Embryonic facial prominence (tissue), 1 donor: Measurements from ENCODE around the gene ARHGAP8.
"Not testable (repeated sequence)": the region's sequence is repeated elsewhere in the genome, so short reads cannot be mapped to it uniquely, and the experiment has no call there.

Experiments used
- DNase-seq: peaks from one replicate; pipeline ENCODE4 v3.0.0-alpha.2; 2016; ENCODE audit errors: extremely low spot score

The ARHGAP8 gene

GRCh38 chr22:44765571-44766285 lies 13.4 kb downstream of the ARHGAP8 start:
- DNase-seq, result no peak

GRCh38 chr22:44773082-44773481 lies 20.7 kb downstream of the ARHGAP8 start:
- DNase-seq, result no peak

- DNase-seq, result no peak
Measured at GRCh38 chr22:44775862-44776261, 23.5 kb downstream of the ARHGAP8 start.

- DNase-seq, result no peak
Measured at GRCh38 chr22:44776605-44777363, 24.4 kb downstream of the ARHGAP8 start.

- no peak for DNase-seq
Measured at GRCh38 chr22:44777364-44777755, 25.0 kb downstream of the ARHGAP8 start.

- no peak for DNase-seq
Measured at GRCh38 chr22:44780876-44781449, 28.6 kb downstream of the ARHGAP8 start.

- no peak for DNase-seq
Measured at GRCh38 chr22:44782363-44782963, 30.1 kb downstream of the ARHGAP8 start.

GRCh38 chr22:44783091-44783490 lies 30.7 kb downstream of the ARHGAP8 start:
- DNase-seq, result no peak

- DNase-seq, result no peak
Measured at GRCh38 chr22:44783581-44783980, 31.2 kb downstream of the ARHGAP8 start.

GRCh38 chr22:44786136-44786535 lies 33.8 kb downstream of the ARHGAP8 start:
- no peak for DNase-seq

- no peak for DNase-seq
Measured at GRCh38 chr22:44786610-44787009, 34.2 kb downstream of the ARHGAP8 start.

GRCh38 chr22:44787832-44788231 lies 35.5 kb downstream of the ARHGAP8 start:
- DNase-seq, result no peak

GRCh38 chr22:44793106-44793505 lies 40.7 kb downstream of the ARHGAP8 start:
- no peak for DNase-seq

GRCh38 chr22:44793506-44794172 lies 41.3 kb downstream of the ARHGAP8 start:
- no peak for DNase-seq

- no peak for DNase-seq
Measured at GRCh38 chr22:44795701-44796630, 43.6 kb downstream of the ARHGAP8 start.

- peak; percentile 13 for DNase-seq
Measured at GRCh38 chr22:44797181-44797725, 44.9 kb downstream of the ARHGAP8 start.

GRCh38 chr22:44799077-44799945 lies 46.9 kb downstream of the ARHGAP8 start:
- DNase-seq, result no peak

GRCh38 chr22:44799946-44800634 lies 47.7 kb downstream of the ARHGAP8 start:
- DNase-seq, result not testable (repeated sequence)

GRCh38 chr22:44801476-44801875 lies 49.1 kb downstream of the ARHGAP8 start:
- DNase-seq, result no peak
